HG03039 (cell line): ENCODE data around the gene ZIC2.
"Not testable (repeated sequence)": the region's sequence is repeated elsewhere in the genome, so short reads cannot be mapped to it uniquely, and the experiment has no call there.

Experiments
- ATAC-seq: cut with Tn5 transposase; IDR thresholded peaks from one replicate; pipeline ENCODE4 v1.9.1; 2021; ENCODE audit warnings: mild to moderate bottlenecking, moderate library complexity; ENCODE audit not compliant: unreplicated experiment

Gene ZIC2

DNA sequence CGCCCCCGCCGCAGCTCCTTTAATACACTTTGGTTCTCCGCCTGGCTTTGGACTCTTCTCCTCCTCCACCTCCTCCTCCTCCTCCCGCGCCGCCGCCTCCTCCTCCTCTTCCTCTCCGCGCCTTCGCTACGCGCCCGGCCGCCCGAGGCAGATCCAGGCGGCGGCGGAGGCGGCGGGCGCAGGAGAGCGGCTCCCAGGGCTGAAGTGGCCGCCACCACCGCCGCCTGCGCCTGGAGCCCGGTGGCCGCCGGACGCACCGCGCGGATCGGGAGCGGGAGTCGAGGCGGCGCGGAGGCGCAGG lies at the start of gene ZIC2:
Gene ZIC2, plus strand, starts transcription at position 50 of the 301 bp plus-strand sequence. CDS start 281 bp downstream, outside the sequence.
- ATAC-seq, result no peak

DNA sequence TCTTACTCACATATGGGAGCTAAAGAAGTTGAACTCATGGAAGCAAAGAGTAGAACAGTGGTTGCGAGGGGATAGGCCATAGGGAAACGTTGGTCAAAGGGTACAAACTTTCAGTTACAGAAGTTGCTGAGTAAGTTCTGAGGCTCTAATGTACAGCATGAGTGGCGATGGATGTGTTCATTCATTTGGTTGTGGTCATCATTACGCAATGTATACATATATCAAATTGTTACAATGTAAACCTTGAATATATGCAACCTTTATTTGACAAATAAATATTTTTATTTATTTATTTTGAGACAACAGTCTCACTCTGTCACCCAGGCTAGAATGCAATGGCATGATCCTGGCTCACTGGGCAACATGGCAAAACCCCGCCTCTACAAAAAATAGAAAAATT lies 48.7 kb upstream of the ZIC2 start:
- no peak for ATAC-seq

DNA sequence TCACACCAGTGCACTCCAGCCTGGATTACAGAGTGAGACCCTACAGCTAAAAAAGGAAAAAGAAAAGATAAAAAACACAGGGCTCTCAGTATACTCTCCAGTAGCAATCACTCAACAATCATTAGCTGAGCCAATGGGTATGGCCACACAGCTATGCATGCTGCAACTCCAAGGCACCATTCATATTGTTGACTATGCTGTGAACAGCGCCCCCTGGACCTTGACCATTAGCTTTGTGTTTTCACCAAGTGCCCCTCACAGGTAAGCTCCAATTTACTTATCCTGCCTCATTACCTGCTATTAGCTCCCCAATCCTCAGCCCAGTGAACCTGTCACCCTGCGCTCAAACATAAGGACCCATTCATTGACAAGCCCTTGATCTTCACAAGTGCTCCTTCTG lies 45.8 kb upstream of the ZIC2 start:
- no peak for ATAC-seq

DNA sequence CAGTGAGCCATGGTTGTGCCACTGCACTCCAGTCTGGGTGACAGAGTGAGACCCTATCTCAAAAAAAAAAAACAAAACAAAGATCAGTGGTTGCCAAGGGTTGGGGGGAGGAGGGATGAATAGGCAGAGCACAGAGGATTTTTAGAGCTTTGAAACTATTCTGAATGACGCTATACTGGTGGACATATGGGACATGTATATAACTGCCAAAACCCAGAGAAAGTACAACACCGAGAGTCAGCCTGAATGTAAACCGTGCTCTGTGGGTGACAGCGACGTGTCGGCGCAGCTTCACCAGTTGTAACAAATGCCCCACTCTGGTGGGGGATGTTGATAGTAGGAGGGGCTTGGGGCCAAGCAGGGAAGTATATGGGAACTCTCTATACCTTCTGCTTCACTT lies 42.9 kb upstream of the ZIC2 start:
- ATAC-seq, result no peak

DNA sequence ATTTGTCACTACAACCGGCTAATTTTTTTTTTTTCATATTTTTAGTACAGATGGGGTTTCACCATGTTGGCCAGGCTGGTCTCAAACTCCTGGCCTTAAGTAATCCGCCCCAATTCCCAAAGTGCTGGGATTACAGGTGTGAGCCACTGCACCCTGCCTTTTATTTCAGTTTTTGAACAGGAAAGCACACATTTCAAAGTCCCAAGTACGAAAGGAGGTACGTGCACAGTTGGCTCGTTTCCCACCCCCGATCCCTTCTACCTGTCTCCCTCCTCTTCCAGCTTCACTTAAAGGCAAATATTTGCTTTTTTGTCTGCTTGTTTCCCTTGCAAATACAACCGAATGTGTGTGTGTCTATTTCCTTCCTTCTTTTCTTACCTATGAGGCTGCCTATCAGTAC lies 40.5 kb upstream of the ZIC2 start:
- ATAC-seq, result no peak

DNA sequence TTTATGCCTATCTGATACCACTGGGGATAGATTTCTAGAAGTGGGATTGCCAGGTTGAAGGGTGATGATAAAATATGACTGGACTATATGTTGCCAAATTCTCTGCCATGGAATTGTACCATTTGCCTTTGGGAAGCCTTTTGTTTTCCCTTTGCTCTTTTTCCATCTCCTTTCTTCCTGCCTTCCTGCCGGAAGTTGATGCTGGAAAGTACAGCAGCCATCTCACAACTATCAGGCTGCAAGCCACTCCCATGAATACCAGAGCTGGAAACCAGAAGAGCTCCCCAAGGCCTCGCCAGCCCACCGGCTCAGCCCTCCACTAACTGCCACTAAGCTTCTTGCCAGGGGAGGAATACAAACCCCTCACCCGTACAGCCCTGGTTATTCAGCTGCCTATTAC lies 39.7 kb upstream of the ZIC2 start:
- ATAC-seq, result no peak

DNA sequence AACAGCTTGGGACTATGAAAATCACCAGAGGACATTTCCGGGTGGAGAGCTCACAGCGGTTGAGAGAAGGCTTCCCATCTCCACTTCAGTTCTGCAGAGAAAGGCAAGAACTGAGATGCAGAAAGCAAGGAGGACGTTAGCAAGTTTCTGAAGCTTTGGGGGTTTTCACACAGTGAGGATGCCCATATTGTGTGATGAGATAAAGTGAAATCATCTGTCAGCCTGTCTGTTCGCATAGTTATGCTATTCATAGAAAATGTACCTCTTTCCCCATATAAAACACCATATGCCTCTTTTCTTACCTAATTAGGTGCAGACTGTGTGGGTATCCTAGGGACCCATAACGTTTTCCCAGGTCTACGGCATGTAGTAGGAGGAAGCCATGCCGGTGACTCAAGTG lies 37.5 kb upstream of the ZIC2 start:
- ATAC-seq, result no peak

DNA sequence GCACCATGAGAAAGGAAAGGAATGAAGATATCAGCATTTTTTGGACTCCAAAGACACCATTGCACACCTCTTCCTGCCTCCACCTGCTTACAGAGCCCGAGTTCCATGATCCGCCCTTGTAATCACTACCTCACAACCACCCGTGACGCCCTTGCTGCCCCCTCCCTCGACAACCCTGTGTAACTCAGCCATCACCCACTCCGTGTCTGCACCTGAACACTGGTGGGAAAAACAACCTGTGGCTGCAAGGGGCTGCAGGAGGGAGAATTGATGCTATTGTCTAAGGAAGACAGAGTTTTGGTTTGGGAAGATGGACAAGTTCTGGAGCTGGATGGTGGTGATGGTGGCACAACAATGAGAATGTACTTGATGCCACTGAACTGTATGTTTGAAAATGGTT lies 37.0 kb upstream of the ZIC2 start:
- ATAC-seq, result no peak

DNA sequence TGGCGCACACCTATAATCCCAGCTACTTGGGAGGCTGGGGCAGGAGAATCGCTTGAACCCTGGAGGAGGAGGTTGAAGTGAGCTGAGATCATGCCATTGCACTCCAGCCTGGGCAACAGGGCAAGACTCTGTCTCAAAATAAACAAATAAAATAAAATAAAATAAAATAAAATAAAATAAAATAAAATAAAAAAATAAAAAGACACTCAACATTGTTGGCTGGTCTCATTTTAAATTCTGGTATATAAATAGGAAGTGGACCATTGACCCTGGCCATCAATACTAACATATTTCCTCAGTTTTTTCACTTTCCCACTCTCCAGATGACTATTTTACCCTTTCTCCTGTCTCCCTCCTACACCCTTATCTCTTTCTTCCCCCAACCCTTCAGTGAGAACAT lies 36.1 kb upstream of the ZIC2 start:
- not testable (repeated sequence) for ATAC-seq

DNA sequence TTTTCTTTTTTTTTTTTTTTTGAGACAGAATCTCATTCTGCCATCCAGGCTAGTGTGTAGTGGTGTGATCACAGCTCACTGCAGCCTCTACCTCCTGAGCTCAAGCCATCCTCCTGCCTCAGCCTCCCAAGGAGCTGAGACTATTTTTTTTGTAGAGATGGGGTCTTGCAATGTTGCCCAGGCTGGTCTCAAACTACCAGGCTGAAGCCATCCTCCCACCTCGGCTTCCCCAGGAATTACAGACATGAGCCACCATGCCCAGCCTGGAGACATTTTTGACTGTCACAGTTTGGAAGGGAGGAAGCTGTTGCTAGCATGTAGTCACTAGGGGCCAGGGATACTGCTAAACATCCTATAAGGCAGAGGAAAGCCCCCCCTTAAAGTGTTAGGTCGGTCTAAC lies 33.9 kb upstream of the ZIC2 start:
- ATAC-seq, result no peak

DNA sequence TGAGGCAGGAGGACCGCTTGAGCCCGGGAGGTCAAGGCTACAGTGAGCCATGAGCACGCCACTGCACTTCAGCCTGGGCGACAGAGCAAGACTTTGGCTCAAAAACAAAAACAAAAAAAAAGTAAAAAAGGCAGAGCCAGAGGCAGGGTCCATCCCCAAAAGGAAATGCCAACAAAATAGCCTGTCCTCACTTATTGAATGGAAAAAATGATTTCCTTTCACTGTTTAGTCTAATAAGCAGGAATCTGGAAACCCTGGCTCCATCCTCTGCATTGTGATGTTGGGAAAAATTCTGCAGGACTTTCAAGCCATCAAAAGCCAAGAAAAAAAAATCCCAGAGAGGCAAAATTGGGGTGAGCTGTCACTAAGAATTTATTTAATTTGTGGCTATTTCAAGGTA lies 33.2 kb upstream of the ZIC2 start:
- ATAC-seq, result no peak

DNA sequence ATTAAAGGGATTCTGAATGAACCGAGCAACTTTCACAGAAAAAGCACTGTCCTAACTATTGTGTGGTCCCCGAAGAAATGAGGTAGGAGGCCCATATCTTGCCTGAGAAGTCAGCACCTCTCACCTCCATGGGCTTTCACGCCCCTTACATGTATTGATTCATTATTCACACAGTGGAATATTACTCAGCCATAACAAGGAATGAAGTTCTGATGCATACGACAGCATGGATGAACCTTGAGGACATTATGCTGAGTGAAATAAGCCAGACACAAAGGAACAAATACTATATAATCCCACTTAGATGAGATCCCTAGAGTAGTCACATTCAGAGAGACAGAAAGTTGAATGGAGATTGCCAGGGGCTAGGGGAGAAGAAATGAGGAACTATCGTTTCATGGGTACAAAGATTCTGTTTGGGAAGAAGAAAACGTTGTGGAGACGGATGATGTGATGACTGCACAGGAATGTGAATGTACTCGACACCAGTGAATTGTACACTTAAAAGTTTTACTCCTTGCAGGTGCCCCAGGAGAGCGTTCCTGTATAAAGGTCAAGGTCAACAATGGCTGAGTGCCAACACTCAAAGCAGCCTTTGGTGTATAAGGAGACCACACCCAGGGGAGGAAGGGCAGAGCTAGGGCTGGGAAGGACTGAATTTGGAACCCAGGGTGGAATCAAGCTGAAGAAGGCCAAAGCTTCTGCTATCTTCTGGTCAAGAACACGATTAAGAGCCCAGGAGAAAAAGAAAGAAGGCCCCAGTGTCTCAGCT lies 32.5 kb upstream of the ZIC2 start:
- no peak for ATAC-seq

DNA sequence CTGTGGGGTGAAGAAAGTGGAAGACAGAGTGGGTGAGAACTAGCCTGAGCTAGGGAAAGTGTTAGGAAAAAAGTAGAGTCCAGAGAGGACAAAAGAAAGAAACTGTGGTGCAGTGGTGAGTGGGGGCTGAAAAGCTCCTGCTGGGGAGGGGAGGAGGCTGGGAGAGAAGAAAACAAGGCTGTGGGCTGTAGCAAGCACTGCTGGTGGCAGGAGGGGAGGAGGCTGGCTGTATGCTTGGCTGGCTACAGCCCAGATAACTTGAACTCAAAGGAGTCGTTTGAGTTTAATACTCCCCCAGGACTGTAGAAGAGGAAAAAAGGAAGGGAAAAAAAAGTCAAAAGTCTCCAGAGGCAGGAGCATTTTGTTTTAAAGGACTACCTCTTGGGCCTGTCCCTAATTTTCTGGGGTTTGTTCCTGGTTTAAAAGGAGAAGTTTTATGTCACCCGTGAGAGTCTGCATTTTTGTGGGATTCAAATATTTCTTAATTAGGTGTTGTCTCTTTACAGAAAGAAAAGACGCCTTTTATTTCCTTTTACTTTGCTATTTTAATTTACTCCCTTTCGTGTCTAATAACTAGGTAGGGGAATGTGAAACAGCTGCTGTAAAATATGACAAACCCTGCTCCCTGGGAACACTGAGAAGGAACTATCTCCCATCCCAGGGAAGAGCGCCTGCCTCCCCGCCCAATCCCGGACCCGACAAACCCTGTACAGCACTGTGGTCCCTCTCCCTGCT lies 31.7 kb upstream of the ZIC2 start:
- ATAC-seq, result no peak

DNA sequence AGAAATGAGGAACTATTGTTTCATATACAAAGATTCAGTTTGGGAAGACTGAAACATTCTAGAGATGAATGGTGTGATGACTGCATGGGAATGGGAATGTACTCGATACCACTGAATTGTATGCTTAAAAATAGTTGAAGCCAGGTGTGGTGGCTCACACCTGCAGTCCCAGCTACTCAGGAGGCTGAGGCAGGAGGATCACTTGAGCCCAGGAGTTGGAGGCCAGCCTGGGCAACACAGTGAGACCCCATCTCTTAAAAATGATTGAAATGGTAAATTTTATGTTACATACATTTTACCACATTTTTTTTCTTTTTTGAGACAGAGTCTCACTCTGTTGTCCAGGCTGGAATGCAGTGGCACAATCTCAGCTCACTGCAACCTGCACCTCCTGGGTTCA lies 29.9 kb upstream of the ZIC2 start:
- not testable (repeated sequence) for ATAC-seq

DNA sequence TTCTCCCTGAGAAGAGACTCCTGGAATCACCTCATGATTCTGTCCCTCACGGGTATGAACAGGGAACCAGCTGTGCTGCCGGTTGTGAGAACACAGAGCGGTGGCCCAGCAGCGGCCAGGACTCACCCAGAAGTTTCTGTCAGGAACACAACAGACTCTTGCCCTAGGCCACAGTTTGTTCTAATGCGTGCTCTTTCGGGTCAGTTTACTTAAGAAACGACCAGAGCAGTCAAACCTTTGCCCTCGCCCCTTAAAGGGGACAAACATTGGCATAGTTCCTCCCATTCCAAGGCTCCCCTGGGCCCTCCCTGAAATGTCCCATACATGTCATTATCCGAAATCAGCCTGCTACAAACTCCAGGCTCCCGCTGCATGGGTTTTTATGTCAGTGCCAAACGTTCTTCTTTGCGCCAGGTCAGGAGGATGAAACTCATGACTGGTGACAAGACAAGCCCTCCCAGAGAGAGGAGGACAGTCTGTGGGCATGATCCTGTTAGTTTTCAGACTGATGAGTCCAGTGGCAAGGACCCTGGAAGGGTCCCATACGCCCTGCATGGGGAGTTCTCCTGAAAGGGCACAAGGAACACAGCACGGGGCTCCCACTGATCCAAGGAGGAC lies 28.3 kb upstream of the ZIC2 start:
- ATAC-seq, result no peak

DNA sequence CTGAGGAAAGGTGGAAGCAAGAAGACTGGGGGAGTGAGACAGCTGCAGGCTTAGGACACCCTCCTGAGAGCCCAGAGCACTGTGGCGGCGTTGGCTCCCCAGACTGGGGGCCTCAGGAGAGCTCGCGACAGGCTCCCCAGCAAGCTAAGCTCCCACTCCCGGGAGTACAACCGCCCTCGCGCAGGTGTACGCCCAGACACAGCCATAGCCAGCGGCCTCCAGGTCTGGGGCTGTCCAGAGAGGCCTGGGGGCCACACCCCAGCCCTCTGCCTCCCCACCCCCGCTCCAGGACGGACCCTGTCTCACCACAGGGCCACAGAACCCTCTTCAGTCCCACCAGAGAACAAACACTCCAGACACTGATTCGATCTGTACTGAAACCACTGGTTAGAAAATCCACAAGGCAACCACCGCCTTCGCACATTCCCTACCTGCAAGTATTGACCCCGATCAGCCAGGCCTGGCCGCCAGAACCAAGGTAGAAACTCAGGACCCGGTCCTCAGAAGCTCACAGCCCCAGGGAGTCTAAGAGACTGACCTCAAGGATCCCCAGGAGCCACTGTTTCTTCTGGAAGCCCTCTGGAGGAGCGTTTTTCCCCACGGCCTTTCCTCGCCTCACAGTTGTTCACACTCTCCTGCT lies 26.4 kb upstream of the ZIC2 start:
- no peak for ATAC-seq

DNA sequence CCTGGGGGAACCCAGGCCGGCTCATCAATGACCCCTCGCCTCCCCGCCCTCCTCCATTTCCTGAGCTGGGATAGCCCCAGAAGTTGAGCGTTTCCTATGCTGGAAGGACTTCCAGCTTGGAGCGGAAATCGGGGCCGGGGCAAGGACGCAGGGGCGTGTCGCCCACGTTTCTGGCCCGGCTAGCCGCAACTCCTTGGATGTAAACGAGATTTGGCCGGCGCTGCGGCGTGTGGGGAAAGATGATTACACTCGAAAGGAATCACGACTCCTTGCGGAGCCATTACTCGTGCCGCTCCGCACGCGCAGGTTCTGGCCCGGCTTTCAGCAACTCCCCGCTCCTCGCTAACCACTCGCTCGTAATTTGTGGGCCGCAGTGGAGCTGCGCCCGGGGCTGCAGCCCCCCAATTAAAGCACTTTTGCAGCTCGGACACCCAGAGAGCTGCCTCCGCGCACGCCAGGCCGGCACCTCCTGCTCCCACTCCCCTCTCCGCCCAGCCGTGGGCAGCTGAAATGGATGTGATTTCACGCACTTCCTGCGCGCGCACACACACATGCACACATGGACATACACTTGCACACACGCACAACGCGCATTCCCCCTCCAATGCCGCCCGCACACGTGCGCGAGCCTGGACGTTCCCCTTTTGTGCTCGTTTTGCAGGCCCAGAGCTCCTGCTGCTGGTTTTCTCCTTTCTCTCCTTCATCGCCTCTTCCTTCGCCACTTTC lies 25.7 kb upstream of the ZIC2 start:
- no peak for ATAC-seq

DNA sequence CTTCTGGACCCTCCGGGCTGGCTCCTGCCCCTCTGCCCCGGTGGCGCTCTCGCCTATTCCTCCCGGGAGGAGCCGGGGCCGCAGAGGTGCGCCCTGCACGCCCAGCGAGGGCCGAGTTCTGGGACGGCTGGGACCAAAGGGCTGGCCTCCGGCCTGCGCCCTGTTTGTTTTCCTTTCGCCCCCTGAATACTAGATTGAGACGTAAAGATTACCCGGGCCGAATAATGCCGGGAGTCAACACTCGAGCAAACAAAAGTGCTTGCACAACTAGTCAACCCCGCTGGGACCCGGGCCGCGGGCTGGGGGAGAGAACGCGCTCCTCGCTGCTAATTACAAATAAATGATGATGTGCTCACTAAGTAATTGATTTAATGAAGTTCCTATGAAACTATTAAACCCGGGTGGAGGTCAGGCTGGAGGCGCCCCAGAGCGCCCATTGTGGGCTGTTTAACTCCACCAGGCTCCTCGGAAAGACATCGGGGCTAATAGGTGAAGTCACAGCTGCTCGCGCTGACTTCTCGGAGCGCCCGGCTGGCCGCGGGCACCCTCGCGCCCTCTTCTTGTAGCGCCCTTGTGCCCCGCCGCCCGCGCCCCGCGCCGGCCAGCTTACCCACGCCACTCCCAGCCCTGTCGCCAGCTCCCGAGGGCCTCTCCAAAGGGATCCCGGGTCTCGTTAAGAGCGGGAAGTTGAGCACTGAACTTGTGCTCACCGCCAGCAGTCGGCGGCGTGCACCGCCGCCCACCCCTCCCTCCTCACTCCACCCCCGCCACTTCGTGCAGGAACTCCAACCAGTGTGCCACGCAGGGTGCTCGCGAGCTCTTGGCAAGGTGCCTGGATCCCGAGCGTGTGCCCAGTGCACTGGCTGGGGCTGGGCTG lies 24.9 kb upstream of the ZIC2 start:
- ATAC-seq, result no peak

DNA sequence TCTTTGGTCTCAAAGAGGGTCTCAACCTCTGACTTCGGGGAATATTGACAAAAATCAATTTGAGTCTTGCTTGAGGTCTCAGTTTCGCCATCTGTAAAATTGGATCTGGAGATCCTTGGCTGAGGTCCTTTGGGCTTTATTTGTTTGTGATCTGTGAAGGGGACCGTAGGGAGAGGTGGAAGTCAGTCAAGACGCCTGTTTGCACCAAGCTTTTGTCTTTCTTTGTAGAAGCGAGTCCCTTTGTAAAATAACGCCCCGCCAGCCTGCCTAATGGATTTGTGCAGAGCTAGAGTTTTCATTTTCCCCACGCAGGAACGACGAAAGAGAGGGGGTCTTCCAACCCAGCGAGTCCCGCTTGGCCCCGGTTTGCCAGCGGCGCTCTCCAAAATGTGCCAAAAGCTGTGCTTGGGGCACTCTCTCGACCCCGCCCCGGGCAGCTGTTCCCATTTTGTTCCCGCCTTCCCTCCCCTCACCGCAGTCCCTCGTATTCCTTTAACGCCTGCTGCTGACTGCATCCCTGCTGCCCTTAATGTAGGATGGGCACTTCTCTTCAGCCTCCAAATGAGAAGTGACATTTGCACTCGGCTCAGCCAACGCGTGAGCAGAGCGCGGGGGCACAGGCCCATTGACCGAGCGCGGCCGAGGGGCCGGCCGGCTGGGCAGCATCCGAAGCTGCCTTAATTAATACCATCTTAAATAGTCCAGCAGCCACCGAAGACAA lies 23.0 kb upstream of the ZIC2 start:
- no peak for ATAC-seq

DNA sequence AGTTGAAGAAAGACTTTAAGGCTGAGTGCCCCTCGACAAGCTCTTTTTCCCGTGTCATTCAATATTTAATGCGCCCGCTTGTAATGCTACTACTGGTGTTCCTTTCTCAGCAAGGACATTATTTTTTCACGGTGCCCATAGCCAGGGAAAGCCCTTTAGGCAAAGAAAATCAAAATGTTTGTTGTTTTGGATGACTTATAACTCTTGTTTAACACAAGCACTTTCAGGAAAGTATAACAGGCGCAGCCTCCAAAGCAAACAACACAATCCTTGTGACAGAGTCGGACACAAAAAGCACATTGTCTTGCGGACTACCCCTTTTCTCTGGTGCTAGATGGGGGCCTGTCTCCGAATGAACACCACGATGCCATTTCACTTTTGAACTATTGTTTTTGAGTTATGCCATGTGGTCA lies 22.5 kb upstream of the ZIC2 start:
- no peak for ATAC-seq
